ENCODE data around the gene BLM.
"Not testable (repeated sequence)": the region's sequence is repeated elsewhere in the genome, so short reads cannot be mapped to it uniquely, and the experiment has no call there.

The BLM gene

DNA sequence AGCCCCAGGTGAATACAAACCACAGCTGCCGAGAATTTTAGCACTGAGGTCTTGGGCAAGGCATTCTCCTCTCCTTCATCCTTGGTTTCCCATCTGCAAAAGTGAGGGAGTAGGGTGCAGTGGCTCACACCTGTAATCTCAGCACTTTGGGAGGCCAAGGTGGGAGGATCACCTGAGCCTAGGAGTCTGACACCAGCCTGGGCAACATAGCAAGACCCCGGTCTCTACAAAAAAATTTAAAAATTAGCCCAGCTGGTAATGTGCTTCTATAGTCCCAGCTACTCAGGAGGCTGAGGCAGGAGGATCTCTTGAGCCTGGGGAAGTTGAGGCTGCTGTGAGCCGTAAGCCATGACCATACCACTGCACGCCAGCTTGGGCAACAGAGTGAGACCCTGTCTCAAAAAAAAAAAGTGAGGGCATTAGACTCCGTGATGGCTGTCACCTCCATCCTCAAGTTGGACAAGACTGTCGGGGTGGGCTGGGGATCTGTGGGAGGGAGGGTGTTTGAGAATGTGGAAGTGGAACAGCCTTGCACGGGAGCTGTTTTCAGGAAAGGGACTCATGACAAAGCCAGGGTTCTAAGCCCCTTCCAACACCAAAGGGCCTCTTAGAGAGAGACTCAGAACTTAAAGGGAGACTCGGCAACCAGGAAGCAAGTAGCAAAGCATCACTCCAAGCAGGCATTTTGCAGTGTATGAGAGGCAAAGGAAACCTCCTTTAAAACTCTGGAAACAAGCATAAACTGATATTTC lies 105.2 kb downstream of the BLM start:
- no peak for DNase-seq (ENCODE audit: low read depth in 2 of 2)

DNA sequence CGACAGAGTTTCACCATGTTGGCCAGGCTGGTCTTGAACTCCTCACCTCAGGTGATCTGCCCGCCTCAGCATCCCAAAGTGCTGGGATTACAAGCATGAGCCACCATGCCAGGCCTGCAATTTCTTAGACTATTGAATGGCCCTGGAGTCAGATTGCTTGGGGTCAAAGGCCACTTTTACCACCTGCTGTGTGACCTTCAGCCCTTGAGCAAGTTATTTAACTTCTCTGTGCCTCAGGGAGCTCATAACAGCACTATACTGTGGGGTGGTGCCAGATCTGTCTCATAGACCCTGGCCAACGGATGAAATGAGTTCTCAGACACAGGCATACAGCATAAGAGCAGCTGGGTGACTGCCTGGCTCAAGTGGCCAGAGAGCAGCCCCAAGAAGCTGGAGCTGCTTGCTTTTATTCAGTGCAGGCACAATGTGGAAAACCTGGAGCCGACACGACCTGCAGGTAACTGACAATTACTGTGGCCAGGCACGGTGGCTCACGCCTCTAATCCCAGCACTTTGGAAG lies 106.4 kb downstream of the BLM start:
- DNase-seq (ENCODE audit: low read depth in 2 of 2), result no peak

DNA sequence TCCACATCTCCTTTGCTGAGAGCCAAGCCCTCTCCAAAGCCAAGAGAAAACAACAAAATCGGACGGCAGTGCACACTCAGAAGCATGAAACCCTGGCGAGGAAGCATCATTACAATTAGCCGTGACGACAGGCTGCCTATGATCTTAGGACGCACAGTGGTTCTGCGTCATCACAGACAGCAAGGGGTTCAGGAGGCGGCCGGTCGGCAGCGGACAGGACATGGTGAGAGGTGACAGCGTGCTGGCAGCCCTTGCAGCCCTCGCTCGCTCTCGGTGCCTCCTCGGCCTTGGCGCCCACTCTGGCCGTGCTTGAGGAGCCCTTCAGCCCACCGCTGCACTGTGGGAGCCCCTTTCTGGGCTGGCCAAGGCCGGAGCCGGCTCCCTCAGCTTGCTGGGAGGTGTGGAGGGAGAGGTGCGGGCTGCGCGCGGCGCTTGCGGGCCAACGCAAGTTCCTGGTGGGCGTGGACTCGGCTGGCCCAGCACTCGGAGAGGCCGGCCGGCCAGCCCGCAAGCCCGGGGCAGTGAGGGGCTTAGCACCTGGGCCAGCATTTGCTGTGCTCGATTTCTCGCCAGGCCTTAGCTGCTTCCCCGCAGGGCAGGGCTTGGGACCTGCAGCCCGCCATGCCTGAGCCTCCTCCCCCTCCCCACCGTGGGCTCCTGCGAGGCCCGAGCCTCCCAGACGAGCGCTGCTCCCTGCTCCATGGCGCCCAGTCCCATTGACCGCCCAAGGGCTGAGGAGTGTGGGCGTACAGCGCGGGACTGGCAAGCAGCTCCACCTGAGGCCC lies 108.2 kb downstream of the BLM start:
- not testable (repeated sequence) for DNase-seq (ENCODE audit: low read depth in 2 of 2)

DNA sequence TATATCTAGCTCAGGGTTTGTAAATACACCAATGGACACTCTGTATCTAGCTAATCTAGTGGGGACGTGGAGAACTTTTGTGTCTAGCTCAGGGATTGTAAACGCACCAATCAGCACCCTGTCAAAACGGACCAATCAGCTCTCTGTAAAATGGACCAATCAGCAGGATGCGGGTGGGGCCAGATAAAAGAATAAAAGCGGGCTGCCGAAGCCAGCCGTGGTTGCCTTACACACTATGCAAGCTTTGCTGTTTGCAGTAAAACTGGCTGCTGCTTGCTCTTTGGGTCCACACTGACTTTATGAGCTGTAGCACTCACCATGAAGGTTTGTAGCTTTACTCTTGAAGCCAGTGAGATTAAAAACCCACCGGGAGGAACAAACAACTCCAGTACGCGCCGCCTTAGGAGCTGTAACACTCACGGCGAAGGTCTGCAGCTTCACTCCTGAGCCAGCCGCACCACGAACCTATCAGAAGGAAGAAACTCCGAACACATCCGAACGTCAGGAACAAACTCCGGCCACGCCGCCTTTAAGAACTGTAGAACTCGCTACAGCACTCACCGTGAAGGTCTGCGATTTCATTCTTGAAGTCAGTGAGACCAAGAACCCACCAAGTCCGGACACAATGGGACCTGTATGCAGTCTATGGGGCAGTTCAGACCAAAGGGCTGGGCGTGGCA lies 109.2 kb downstream of the BLM start:
- DNase-seq (ENCODE audit: low read depth in 2 of 2), result not testable (repeated sequence)

DNA sequence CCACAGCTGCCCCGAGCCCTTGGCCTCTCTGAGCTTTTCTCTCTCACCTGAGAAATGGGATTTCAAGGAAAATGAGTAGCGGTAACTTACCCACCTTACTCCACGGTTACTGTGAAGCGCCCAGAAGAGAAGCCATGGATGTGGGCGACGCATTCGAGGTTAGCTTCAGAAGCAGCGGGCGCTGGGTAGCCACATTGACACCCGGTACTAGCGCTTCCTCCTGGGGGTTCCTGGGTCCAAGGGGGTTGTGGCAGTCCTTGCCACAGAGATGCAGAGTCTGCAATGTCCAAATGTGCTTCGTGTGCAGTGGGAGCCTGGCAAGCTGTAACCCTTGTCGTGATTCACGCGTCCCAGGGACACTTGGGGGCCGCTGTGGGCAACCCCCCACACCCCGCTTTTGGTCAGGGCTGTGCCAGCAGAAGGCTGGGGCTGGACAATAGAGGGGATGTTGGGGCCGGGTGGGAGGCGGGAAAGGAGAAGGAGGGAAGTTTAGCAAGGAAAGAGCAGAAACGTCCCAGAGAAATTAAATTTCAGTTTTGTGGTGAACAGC lies 109.8 kb downstream of the BLM start:
- DNase-seq (ENCODE audit: low read depth in 2 of 2), result no peak

DNA sequence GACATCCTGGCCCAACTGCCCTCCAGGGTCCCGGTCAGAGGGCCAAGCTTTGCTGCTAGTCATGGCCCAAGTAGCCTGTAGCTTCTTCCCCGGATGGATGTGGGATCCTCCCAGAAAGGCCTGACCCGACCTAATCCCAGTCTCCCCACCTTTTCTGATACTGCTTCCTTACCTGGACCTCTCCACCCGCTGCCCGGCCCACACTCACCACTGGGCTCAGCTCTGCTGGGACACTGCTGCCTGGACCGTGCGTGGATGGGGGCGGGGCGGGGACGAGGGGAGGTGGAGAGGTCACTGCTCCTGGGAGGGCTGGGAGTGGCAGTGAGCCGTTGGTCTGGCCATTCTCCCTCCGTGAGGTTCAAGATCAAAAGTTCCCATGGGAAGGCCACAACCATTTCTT lies 111.0 kb downstream of the BLM start:
- no peak for DNase-seq (ENCODE audit: low read depth in 2 of 2)

DNA sequence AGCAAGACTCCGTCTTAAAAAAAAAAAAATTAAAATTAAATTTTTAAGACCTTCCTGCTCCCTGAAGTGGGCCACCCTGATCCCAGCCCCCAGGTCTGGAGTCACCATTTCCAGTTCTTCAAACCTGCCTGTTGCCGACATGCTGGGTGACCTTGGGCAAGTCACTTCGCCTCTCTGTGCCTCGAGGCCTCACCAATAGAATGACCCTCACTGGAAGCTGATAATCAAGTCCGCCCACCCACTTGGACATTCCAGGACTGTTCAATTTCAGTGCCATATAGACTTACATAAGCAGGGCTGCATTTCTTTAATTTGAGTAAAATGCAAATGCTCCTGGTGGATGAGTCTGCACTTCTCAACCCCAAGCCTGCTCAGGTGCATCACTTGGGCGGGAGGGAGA lies 112.0 kb downstream of the BLM start:
- DNase-seq (ENCODE audit: low read depth in 2 of 2), result no peak

DNA sequence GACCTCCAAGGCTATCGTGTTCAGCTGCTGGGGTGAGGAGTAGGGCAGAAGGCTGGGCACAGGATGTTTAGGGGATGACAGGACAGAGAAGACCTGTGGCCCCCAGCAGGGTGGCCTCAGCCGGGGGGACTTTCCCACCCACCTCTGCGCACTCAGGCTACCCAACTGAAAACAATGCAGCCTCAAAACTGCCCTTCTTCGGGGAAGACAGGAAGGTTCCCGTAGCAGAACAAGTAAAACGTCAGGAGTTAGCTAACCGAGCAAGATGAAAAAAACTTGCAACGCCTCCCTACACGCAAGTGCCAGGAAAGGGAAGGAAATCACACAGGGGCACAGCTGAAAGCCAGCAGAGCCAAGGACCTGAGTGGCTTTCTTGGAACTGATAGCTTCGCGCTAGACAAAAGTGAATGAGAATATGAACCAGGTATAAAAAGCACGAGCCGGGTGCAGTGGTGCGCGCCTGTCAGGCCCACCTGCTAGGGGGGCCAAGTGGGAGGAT lies 112.8 kb downstream of the BLM start:
- DNase-seq (ENCODE audit: low read depth in 2 of 2), result peak in 1 of 2 donors; percentile 72

DNA sequence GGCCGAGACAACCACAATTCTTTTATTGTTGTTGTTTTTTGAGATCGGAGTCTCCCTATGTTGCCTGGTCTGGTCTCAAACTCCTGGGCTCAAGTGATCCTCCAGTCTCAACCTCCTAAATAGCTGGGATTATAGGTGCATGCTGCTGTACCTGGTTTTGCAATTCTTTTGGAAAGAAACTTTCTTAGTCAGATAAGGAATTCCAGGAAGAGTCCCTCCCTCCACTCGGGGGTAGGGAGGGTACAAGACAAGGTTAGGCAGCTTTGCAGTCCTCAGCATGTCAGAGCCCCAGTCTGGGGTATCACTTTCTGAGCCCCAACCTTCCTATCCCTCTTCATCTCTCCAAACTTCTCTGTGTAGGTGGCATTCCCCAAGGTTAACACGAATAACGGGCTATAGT lies 117.5 kb downstream of the BLM start:
- no peak for DNase-seq (ENCODE audit: low read depth in 2 of 2)

DNA sequence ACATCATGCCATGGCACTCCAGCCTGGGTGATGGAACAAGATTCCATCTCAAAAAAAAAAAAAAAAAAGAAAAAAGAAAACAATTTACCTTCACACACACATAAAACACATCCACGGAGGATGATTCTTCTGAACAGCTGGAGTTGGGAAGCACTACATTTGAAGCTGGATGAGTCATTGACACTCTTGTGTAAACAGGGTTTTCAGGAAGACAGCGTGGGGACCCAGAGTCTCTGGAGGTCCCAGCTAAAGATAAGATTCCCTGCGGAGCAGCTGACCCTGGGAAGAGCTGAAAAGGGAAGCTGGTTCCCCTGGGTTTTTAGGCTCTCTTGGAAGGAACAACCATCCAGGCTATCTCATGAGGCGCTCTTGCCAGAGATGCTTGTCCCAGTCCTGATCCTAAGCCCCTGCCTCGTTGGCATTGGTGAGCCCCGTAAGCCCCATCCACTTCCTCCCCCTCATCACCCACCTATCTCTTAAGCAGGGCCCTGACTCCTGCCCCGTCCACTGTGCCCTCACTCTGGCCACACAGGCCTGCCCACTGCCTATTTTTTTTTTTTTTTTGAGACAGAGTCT lies 119.2 kb downstream of the BLM start:
- no peak for DNase-seq (ENCODE audit: low read depth in 2 of 2)

DNA sequence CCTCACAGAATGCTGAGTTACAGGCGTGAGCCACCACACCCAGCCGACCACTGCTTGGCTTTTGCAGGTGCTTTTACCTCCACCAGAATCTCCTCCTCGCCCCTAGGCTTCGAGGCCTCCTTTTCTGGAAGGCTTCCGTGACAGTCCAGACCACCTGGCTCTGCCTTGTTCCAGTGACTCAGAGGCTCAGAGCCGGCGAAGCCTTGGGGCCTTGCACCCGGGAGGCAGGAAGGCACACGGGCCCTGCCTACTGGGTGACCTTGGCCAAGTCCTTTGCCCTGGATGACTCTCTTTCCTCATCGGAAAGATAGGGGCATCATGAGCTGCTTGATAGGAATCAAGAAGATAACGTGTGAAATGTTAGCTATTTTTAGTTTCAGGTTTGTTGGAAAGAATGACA lies 119.9 kb downstream of the BLM start:
- peak in 1 of 2 donors; percentile 63 for DNase-seq (ENCODE audit: low read depth in 2 of 2)

DNA sequence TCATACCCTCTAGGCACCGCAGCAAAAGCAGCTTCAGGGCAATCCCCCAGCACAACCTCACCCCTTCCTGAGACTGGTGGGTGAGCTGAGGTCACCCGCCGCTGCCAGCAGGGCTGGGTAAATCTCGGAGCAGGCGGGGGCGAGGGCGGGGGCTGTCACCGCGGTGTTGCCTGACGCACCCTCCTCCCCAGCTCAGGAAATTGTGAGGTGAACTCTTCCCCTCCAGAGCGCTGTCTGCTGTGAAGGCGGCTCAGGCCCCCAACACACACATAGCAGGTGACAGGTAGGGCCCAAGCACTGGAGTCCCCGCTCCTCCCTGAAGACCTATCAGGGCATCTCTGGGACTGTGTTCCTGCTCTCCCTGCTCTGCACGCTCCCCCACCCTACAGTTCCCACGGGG lies 121.0 kb downstream of the BLM start:
- DNase-seq (ENCODE audit: low read depth in 2 of 2), result peak; percentile 85 to 92

DNA sequence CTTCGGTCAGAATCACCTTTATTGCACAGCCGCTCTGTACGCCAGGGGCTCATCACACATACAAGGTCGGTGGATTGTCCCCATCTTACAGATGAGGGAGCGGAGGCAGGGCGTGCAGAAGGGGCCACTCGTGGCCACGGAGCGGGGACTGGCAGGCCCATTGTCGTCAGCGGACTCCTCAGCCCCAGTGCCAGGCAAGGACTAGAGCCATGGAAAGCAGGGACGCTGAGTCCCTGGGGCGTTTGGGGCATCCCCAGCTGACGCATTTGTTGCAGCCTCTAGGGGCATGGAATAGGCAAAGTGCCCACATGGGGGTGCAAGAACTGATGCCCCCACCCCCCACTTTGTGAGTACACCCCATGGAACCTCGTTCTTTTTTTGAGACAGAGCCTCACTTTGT lies 121.4 kb downstream of the BLM start:
- no peak for DNase-seq (ENCODE audit: low read depth in 2 of 2)

DNA sequence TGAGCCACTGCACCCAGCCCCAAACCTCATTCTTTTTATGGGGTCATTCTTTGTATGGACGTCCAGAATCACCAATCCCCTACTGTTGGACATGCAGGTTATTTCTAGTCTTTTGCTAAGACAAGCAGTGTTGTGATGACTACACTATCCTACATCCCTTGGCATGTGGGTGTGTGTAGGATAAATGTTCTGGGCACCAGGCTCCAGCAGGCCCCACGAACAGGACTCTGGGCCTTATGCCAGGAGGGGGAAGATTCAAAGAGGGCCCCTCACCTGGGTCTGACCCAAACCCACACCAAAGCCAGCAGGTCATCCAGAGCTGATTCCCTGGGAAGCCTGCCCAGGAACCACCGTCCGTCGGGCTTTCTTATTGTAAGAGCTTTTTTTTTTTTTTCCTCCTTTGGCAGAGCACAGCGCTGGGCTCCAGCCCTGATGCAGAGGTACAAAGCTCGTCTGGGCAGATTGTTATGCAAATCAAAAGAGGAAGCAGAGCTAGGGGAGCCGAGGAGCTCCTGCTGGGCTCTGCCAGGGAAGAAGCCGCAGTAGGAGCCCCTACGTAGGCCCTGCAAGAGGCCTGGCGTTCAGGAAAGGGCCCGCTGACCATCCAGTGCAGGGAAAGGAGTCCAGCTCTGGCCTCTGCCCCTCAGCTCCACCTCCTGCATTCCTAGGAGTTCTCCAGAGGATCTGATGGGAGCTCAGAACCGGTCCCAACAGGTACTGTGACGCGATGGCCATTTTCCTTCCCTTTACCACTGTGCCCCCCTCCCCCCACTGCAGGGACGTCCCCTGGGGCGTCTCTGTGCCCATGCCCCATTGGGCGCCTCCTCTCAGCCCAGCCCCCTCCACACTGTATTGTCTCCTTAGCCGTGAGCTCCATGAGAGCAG lies 122.3 kb downstream of the BLM start:
- no peak for DNase-seq (ENCODE audit: low read depth in 2 of 2)

DNA sequence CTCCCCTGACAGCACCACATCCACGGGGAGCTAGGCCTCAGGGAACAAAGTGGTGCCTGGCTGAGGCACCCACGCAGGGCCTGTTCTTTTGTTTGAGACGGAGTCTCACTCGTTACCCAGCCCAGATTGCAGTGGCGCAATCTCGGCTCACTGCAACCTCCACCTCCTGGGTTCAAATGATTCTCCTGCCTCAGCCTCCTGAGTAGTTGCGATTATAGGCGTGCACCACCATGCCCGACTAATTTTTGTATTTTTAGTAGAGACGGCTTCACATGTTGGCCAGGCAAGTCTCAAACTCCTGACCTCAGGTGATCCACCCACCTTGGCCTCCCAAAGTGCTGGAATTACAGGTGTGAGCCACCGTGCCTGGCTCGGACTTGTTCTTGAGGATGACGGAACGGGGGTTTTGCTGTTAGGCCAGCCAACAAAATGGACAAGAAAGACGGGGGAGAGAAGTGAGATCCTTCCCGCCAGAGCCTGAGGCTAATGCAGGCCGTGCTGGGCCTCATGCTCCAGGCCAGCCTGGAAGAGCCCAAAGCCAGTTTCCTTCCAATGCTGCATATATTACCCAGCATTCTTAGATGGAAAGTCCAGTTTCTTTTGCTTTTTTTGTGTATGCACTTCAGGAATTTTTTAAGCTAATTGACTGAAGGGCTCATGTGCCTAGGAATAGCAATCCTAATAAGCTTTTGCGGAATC lies 123.2 kb downstream of the BLM start:
- DNase-seq (ENCODE audit: low read depth in 2 of 2), result no peak

DNA sequence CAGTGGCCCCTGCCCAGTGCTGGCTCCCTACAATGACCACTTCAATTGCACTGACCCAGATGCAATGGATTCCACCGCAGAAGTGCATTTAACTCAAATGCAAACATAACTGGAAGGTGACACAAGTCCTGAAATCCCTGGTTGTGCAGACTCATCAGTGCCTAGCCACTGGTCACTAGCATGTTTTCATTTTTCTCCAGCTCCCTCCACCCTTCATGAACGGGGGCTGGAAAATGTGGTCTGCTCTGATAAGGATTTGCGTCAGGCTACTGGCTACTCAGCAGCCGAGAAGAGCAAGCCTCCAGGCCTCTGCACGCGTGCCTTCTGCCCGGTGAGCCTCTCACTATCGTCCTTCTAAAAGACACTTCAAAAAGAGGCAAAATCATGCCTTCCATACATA lies 123.8 kb downstream of the BLM start:
- DNase-seq (ENCODE audit: low read depth in 2 of 2), result no peak

DNA sequence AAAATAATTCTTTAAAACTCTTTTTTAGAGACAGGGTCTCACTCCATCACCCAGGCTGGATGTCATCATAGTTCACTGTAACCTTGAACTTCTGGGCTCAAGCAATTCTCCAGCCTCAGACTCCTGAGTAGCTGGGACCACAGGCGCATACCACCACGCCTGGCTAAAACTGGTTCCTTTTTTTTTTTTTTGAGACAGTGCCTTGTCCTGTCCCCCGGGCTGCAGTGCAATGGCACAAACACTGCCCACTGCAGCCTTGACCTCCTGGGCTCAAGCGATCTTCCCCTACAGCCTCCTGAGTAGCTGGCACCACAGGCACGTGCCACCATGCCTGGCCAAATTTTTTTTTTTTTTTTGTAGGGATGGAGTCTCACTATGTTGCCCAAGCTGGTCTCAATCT lies 127.5 kb downstream of the BLM start:
- DNase-seq (ENCODE audit: low read depth in 2 of 2), result no peak

DNA sequence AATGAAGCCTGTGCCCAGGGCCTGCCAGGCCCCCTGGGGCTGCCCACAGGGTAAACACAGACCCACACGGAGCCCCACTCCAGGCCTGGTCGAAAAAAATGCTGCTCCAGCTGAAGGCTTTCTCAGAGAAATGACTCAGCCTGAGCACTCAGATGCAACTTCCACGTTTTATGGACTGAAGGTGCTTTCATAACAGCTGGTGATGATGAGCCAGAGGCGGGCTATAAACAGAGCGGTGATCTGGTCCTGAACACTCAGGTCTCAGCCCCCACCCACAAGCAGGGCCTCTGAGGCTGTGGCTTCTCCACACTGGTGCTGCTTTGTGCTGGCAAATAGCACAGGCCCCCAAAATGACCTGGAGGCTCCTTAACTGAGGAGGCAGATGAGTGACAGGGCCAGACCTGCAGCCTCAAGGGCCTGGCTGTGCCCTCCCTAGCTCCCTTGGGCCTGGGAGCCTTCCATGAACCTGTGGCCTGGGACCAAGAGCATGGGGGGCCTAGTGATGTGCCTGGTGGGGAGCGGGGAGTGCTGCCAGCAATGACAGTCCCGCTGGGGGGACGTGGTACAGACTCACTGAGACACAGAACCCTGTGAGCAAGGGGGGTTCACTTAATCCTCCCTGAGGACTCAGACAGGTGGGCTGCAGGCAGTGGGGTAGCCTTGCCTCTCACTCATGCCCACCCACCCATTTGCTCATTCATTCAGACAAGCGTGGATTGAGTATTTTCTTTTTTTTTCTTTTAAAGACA lies 128.2 kb downstream of the BLM start:
- DNase-seq (ENCODE audit: low read depth in 2 of 2), result peak in 1 of 2 donors; percentile 71

DNA sequence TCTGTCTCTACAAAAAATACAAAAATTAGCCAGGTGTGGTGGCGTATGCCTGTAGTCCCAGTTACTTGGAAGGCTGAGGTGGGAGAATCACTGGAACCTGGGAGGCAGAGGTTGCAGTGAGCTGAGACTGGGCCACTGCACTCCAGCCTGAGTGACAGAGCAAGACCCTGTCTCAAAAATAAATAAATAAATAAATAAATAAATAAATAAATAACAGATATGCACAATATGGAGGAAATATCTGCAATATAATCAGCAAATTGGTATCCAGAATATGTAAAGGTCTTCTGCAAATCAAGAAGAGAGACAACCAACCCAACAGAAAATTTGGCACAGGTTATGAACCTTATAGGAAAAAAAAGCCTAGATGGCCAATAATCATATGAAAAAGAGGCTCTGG lies 132.3 kb downstream of the BLM start:
- not testable (repeated sequence) for DNase-seq (ENCODE audit: low read depth in 2 of 2)
